GM12891 (cell line): ENCODE data around the gene MDM2.

Source experiments
- POLR2AphosphoS5 ChIP-seq: IDR thresholded peaks from 2 replicates; pipeline ENCODE4 v1.6.1; 2011; ENCODE audit warnings: low read depth, low read length, control low read depth
- SPI1 ChIP-seq: IDR thresholded peaks from 2 replicates; pipeline ENCODE4 v1.6.1; 2011; ENCODE audit warnings: low read depth, low read length, control low read depth

DNA sequence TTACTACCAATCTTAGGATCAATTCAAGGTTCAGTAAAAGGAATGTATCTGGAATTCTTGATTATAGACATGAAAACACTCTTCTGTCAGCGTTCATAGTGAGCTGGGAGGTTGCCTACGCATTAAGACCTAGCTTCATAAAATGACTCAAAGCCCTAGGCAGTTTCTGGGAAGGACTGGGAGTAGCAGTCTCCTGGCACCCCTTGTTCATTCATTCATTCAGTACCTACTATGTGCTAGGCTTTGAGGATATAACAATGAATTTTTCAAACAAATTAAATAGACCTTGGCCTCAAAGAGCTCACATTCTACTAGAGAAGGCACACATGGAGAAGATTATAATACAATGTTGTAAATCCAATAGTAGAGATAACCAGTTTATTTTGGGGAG lies 46.1 kb downstream of the MDM2 start:
- TF ChIP-seq POLR2AphosphoS5: no peak
- no peak for TF ChIP-seq SPI1
